Hematopoietic multipotent progenitor cell treated with erythropoietin and hydrocortisone succinate and interleukin-3 and kit ligand, for 17 days (in vitro differentiated cells): Measurements from ENCODE around the gene LUC7L.
"Not testable (repeated sequence)": the region's sequence is repeated elsewhere in the genome, so short reads cannot be mapped to it uniquely, and the experiment has no call there.

Experiments used
- DNase-seq: peaks from one replicate; pipeline ENCODE4 v3.0.0-alpha.2; 2015; ENCODE audit warnings: low spot score

Gene LUC7L

DNA sequence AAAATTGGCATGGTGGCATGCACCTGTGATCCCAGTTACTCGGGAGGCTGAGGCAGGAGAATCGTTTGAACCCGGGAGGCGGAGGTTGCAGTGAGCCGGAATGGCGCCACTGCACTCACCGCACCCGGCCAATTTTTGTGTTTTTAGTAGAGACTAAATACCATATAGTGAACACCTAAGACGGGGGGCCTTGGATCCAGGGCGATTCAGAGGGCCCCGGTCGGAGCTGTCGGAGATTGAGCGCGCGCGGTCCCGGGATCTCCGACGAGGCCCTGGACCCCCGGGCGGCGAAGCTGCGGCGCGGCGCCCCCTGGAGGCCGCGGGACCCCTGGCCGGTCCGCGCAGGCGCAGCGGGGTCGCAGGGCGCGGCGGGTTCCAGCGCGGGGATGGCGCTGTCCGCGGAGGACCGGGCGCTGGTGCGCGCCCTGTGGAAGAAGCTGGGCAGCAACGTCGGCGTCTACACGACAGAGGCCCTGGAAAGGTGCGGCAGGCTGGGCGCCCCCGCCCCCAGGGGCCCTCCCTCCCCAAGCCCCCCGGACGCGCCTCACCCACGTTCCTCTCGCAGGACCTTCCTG is 49.1 kb downstream of the LUC7L start, which contains the start of gene HBQ1:
Gene HBQ1, plus strand, starts transcription at position 359 of the 575 bp plus-strand sequence. Its CDS starts 28 bp downstream, at position 387.
- peak; percentile 89 for DNase-seq

DNA sequence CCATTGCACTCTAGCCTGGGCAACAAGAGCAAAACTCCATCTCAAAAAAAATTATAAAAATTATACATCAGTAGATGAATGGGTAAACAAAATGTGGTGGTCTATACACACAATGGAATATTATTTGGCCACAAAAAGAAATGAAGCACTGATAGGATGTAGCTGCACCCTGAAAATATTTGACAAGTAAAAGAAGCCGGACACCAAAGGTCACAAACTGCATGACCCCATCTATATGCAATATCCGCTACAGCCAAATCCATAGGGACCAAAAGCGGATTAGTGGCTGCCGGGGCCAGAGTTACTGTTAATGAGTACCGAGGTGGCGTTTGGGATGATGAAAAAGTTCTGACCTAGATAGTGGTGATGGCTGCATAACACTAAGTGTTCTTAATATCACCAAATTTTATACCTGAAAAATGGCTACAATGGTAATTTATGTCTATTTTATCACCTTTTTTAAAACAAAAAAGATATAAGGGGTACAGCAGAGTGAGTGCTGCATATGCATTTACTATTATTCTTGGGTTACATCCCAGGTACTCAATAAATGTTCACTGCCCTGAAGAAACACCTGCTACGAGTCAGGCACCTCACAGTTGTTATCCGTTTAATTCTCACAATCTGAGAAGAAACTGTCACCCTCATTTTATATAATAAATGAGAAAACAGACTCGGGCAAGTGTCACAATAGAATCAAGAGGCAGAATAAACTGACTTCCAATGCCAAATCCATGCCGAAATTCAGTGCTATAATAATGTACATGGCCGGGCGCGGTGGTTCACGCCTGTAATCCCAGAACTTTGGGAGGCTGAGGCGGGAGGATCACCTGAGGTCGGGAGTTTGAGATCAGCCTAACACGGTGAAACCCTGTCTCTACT is 49.8 kb downstream of the LUC7L start:
- peak; percentile 90 for DNase-seq

DNA sequence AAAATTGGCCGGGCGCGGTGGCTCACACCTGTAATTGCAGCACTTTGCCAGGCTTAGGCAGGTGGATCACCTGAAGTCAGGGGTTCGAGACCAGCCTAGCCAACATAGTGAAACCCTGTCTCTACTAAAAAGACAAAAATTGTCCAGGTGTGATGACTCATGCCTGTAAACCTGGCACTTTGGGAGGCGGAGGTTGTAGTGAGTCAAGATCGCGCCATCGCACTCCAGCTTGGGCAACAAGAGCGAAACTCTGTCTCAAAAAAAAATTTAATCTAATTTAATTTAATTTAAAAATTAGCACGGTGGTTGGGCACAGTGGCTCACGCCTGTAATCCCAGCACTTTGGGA is 50.6 kb downstream of the LUC7L start:
- DNase-seq = peak; percentile 90

DNA sequence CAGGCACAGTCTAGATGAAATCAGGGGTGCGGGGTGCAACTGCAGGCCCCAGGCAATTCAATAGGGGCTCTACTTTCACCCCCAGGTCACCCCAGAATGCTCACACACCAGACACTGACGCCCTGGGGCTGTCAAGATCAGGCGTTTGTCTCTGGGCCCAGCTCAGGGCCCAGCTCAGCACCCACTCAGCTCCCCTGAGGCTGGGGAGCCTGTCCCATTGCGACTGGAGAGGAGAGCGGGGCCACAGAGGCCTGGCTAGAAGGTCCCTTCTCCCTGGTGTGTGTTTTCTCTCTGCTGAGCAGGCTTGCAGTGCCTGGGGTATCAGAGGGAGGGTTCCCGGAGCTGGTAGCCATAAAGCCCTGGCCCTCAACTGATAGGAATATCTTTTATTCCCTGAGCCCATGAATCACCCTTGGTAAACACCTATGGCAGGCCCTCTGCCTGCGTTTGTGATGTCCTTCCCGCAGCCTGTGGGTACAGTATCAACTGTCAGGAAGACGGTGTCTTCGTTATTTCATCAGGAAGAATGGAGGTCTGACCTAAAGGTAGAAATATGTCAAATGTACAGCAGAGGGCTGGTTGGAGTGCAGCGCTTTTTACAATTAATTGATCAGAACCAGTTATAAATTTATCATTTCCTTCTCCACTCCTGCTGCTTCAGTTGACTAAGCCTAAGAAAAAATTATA is 51.1 kb downstream of the LUC7L start:
- DNase-seq = peak; percentile 90

DNA sequence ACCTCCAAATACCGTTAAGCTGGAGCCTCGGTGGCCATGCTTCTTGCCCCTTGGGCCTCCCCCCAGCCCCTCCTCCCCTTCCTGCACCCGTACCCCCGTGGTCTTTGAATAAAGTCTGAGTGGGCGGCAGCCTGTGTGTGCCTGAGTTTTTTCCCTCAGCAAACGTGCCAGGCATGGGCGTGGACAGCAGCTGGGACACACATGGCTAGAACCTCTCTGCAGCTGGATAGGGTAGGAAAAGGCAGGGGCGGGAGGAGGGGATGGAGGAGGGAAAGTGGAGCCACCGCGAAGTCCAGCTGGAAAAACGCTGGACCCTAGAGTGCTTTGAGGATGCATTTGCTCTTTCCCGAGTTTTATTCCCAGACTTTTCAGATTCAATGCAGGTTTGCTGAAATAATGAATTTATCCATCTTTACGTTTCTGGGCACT is 51.8 kb downstream of the LUC7L start:
- peak; percentile 82 for DNase-seq

DNA sequence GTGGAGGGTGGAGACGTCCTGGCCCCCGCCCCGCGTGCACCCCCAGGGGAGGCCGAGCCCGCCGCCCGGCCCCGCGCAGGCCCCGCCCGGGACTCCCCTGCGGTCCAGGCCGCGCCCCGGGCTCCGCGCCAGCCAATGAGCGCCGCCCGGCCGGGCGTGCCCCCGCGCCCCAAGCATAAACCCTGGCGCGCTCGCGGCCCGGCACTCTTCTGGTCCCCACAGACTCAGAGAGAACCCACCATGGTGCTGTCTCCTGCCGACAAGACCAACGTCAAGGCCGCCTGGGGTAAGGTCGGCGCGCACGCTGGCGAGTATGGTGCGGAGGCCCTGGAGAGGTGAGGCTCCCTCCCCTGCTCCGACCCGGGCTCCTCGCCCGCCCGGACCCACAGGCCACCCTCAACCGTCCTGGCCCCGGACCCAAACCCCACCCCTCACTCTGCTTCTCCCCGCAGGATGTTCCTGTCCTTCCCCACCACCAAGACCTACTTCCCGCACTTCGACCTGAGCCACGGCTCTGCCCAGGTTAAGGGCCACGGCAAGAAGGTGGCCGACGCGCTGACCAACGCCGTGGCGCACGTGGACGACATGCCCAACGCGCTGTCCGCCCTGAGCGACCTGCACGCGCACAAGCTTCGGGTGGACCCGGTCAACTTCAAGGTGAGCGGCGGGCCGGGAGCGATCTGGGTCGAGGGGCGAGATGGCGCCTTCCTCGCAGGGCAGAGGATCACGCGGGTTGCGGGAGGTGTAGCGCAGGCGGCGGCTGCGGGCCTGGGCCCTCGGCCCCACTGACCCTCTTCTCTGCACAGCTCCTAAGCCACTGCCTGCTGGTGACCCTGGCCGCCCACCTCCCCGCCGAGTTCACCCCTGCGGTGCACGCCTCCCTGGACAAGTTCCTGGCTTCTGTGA is 52.5 kb downstream of the LUC7L start, which contains the start of gene HBA1:
Gene HBA1, plus strand, starts transcription at position 204 of the 906 bp plus-strand sequence. Its CDS starts 37 bp downstream, at position 241.
- peak; percentile 66 for DNase-seq

DNA sequence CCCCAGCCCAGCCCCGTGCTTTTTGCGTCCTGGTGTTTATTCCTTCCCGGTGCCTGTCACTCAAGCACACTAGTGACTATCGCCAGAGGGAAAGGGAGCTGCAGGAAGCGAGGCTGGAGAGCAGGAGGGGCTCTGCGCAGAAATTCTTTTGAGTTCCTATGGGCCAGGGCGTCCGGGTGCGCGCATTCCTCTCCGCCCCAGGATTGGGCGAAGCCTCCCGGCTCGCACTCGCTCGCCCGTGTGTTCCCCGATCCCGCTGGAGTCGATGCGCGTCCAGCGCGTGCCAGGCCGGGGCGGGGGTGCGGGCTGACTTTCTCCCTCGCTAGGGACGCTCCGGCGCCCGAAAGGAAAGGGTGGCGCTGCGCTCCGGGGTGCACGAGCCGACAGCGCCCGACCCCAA is 53.2 kb downstream of the LUC7L start:
- DNase-seq = not testable (repeated sequence)

DNA sequence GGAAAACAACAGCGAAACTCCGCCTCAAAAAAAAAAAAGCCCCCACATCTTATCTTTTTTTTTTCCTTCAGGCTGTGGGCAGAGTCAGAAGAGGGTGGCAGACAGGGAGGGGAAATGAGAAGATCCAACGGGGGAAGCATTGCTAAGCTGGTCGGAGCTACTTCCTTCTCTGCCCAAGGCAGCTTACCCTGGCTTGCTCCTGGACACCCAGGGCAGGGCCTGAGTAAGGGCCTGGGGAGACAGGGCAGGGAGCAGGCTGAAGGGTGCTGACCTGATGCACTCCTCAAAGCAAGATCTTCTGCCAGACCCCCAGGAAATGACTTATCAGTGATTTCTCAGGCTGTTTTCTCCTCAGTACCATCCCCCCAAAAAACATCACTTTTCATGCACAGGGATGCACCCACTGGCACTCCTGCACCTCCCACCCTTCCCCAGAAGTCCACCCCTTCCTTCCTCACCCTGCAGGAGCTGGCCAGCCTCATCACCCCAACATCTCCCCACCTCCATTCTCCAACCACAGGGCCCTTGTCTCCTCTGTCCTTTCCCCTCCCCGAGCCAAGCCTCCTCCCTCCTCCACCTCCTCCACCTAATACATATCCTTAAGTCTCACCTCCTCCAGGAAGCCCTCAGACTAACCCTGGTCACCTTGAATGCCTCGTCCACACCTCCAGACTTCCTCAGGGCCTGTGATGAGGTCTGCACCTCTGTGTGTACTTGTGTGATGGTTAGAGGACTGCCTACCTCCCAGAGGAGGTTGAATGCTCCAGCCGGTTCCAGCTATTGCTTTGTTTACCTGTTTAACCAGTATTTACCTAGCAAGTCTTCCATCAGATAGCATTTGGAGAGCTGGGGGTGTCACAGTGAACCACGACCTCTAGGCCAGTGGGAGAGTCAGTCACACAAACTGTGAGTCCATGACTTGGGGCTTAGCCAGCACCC is 54.0 kb downstream of the LUC7L start:
- DNase-seq = peak; percentile 90

DNA sequence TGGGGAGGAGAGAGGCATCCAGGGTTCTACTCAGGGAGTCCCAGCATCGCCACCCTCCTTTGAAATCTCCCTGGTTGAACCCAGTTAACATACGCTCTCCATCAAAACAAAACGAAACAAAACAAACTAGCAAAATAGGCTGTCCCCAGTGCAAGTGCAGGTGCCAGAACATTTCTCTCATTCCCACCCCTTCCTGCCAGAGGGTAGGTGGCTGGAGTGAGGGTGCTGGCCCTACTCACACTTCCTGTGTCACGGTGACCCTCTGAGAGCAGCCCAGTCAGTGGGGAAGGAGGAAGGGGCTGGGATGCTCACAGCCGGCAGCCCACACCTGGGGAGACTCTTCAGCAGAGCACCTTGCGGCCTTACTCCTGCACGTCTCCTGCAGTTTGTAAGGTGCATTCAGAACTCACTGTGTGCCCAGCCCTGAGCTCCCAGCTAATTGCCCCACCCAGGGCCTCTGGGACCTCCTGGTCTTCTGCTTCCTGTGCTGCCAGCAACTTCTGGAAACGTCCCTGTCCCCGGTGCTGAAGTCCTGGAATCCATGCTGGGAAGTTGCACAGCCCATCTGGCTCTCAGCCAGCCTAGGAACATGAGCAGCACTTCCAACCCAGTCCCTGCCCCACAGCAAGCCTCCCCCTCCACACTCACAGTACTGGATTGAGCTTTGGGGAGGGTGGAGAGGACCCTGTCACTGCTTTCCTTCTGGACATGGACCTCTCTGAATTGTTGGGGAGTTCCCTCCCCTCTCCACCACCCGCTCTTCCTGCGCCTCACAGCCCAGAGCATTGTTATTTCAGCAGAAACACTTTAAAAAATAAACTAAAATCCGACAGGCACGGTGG is 55.1 kb downstream of the LUC7L start:
- peak; percentile 93 for DNase-seq

DNA sequence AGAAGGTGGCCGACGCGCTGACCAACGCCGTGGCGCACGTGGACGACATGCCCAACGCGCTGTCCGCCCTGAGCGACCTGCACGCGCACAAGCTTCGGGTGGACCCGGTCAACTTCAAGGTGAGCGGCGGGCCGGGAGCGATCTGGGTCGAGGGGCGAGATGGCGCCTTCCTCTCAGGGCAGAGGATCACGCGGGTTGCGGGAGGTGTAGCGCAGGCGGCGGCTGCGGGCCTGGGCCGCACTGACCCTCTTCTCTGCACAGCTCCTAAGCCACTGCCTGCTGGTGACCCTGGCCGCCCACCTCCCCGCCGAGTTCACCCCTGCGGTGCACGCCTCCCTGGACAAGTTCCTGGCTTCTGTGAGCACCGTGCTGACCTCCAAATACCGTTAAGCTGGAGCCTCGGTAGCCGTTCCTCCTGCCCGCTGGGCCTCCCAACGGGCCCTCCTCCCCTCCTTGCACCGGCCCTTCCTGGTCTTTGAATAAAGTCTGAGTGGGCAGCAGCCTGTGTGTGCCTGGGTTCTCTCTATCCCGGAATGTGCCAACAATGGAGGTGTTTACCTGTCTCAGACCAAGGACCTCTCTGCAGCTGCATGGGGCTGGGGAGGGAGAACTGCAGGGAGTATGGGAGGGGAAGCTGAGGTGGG is 55.9 kb downstream of the LUC7L start:
- peak; percentile 82 for DNase-seq

DNA sequence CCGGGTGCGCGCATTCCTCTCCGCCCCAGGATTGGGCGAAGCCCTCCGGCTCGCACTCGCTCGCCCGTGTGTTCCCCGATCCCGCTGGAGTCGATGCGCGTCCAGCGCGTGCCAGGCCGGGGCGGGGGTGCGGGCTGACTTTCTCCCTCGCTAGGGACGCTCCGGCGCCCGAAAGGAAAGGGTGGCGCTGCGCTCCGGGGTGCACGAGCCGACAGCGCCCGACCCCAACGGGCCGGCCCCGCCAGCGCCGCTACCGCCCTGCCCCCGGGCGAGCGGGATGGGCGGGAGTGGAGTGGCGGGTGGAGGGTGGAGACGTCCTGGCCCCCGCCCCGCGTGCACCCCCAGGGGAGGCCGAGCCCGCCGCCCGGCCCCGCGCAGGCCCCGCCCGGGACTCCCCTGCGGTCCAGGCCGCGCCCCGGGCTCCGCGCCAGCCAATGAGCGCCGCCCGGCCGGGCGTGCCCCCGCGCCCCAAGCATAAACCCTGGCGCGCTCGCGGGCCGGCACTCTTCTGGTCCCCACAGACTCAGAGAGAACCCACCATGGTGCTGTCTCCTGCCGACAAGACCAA is 56.8 kb downstream of the LUC7L start, which contains the start of gene HBA2:
Gene HBA2, plus strand, starts transcription at position 503 of the 568 bp plus-strand sequence. Its CDS starts 37 bp downstream, at position 540.
- DNase-seq = not testable (repeated sequence)

DNA sequence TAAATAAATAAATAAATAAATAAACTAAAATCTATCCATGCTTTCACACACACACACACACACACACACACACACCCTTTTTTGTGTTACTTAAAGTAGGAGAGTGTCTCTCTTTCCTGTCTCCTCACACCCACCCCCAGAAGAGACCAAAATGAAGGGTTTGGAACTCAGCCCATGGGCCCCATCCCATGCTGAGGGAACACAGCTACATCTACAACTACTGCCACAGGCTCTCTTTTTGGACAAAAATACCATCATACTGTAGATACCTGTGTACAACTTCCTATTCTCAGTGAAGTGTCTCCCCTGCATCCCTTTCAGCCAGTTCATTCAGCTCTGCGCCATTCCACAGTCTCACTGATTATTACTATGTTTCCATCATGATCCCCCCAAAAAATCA is 58.5 kb downstream of the LUC7L start:
- peak; percentile 61 for DNase-seq

DNA sequence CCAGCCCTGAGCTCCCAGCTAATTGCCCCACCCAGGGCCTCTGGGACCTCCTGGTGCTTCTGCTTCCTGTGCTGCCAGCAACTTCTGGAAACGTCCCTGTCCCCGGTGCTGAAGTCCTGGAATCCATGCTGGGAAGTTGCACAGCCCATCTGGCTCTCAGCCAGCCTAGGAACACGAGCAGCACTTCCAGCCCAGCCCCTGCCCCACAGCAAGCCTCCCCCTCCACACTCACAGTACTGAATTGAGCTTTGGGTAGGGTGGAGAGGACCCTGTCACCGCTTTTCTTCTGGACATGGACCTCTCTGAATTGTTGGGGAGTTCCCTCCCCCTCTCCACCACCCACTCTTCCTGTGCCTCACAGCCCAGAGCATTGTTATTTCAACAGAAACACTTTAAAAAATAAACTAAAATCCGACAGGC is 59.2 kb downstream of the LUC7L start:
- DNase-seq = peak; percentile 79

DNA sequence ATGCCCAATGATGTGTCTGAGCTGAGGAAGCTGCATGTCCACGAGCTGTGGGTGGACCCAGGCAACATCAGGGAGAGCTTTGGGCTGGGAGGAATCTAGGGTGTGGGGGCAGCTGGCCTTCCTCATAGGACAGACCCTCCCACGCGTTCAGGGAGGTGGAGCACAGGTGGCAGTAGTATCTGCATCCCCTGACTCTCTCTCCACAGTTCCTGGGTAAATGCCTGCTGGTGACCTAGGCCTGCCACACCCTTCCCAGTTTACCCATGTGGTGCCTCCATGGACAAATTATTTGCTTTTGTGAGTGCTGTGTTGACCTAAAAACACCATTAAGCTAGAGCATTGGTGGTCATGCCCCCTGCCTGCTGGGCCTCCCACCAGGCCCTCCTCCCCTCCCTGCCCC is 60.2 kb downstream of the LUC7L start:
- DNase-seq = peak; percentile 73

DNA sequence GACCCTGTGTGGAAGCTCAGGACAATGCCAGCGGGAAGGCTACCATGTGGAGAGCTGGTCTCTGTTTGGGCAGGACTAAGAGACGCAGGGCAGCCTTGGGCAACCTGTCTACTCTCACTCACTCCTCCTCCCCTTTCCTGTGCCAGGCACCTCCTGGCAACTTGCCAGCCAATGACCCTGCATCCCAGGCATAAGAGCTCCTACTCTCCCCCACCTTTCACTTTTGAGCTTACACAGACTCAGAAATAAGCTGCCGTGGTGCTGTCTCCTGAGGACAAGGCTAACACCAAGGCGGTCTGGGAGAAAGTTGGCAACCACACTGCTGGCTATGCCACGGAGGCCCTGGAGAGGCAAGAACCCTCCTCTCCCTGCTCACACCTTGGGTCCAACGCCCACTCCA is 60.8 kb downstream of the LUC7L start:
- peak; percentile 93 for DNase-seq

DNA sequence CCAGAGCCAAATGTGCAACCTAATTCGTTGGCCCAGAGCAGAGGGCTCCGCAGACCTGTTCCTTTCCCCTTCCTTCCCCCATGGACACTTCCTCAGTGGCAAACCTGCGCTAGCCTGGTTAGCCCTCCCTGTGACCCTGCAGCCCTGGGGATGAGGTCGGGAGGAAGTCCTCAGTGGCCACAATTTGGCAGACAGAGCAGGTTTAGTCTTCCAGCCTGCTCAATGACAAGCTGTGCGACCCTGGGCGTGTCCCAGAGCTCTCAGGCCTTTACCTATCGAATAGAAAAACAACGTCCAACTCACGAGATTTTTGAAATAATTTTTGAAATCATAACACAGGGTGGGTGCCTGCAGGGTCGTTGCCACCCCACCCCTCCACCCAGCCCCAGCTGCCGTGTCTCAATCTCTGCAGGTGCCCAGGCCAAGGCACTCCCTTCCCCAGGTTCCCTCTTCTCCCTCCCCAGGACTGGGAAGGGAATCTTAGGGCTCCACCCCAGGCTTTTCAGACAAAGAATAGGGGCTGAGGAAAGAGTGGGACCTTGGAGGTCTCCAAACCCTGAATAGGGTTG is 62.0 kb downstream of the LUC7L start:
- DNase-seq = peak; percentile 68

DNA sequence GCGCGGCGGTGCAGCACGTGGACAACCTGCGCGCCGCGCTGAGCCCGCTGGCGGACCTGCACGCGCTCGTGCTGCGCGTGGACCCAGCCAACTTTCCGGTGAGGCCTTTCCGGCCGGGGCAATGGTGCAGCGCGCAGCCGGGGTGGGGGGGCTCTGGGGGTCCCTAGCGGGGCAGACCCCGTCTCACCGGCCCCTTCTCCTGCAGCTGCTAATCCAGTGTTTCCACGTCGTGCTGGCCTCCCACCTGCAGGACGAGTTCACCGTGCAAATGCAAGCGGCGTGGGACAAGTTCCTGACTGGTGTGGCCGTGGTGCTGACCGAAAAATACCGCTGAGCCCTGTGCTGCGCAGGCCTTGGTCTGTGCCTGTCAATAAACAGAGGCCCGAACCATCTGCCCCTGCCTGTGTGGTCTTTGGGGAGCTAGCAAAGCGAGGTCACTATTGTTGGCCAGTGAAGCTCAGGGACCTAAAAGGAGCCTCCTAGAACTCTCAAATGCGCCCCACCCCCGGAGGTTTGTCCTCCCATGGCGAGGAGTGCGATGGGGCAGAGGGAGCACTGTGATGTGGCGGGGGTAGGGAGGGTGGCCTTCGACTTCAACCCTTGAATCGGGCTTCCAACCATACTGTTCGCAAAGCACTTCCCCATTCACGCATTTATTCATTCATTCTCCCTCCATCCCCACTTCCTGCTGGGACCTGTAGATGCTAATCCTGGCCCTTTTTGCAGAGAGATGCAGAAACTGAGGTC is 62.7 kb downstream of the LUC7L start:
- peak; percentile 53 for DNase-seq
